GM21737 (cell line): ENCODE measurements around the gene RAD18.
A peak's percentile ranks its signal among the peaks of the same experiment; 100 is the strongest.

Experiments
- ATAC-seq: cut with Tn5 transposase; IDR thresholded peaks from one replicate; pipeline ENCODE4 v1.9.1; 2021; ENCODE audit warnings: mild to moderate bottlenecking, moderate library complexity; ENCODE audit not compliant: unreplicated experiment

RAD18 gene

DNA sequence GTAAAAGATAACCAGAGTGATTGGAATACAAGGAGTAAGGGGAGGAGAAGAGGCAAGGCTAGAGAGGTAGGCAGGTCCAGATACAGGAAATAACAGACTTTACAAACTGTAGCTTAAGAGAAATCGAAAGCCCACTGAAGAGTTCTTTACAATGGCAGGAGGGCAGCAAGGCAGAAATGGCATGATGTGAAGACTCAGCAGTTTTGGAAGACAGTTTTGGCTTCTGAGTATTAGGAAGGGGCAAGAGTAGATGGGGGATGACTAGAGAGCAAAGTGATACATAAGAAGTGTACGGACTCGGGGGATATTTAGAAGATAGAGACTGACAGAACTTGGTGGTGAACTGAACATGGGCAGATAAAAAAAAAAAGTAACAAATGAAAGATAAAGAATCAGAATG, 54.1 kb downstream of the RAD18 start:
- ATAC-seq, result no peak

DNA sequence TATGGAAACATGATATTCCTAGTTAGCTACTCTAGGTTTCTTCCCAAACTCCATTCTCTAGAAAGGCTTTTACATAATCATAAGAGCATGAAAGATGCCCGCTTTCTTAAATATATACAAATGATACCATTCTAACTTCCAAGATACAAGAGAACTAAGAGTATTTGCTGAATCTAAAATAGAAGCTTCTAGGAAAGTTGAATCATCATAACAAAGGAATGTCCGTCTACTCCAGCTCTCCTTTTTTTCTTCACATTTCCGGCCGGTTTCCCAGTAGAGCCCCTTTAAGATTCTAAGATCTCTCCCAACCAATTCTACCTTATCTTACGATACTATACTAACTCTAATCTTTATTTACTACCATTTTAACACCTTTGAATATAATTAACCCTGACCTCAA, 60.1 kb downstream of the RAD18 start:
- ATAC-seq, result no peak

DNA sequence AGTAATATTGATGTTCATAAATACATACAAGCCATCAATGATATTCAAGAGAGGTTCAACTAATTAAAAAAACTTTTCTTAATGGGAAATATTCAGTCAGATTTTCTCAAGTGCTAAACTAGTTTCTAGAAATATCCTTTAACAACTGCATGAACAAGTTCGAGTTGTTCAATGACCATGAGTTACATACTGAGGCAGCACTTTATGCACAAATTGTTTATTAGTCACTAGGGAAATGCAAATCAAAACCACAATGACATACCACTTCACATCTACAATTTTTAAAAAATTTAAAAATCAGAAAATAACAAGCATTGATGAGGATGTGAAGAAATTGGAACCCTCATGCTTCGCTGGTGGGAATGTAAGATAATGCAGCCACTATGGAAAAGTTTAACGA, 62.4 kb downstream of the RAD18 start:
- no peak for ATAC-seq

DNA sequence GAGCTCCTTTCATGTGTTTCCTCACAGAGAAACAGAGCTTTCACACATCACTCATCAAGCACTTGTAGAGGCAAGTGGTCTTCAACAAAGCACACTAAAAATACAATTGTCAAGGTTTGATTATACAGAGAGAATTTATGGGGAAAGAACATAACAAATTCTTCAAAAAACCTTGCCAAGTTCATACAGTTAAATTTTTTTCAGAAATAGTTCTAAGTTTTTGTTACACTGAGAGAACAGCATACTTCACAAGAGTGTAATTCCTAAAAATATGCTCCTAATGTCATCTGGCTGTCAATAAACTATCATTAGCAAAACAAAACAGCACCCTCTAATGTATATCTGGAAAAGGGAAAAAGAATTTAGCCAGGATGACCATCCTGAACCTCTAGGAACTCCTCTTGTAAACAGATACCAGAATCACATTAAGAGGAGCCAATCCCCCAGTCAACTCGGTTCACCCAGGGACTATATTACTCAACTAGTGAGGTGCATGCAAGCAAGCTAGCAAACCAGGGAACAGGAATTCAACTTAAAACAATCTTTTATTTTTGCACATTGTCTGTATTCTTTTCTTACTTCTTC, 63.3 kb downstream of the RAD18 start:
- no peak for ATAC-seq

DNA sequence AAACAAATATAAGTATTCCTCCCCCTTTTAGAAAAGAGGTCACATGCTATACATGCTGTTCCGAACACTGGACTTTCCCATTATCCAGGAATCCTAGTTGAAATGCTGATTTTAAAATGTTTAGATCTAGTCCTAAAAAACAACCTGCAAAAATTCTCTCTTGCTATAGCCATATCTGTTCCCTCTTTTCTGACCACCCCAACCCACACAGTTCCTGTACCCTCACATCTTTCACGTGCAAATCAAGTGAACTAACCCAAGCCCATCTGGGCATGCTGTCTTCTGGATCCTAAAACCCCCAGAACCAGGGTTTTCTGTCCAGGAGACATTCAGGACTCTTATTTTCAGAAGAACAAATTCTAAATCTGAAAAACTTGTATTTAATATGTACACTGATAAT, 67.4 kb downstream of the RAD18 start:
- no peak for ATAC-seq

DNA sequence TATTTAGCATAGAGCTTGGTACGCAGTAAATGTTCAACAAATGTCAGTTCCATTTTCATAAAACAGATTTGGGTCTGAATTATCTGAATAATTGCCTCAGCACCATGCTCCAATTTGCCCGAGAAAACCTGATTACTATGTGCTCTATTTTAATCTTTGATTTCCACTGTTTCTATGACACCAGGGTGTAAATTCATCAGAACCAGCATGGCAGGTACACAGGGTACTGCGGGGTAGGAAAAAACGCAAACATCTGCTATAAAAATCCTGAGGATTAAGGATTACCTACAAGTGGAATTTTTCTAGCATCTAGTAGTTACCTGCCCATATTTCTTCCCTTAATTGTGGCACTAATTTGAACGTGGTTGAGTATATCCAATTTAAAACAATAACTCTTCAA, 70.3 kb downstream of the RAD18 start:
- ATAC-seq, result no peak

DNA sequence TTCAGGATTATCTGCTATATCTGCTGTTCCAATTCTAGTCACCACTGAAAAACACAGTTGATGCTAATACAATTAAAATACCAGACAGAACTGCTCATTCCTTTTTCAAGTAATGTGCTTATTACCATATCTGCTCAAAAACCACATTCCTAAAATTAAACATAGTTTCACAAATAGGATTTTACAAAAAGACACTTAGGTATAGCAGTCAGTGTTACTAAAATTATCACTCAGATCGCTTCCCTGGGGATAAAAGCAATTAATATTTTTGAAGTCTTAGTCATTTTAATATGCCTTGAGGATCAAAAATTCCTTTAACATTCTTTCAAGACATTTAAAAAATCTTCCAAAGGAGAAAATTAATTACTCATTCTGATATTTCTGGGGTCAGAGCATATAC, 71.5 kb downstream of the RAD18 start:
- no peak for ATAC-seq

DNA sequence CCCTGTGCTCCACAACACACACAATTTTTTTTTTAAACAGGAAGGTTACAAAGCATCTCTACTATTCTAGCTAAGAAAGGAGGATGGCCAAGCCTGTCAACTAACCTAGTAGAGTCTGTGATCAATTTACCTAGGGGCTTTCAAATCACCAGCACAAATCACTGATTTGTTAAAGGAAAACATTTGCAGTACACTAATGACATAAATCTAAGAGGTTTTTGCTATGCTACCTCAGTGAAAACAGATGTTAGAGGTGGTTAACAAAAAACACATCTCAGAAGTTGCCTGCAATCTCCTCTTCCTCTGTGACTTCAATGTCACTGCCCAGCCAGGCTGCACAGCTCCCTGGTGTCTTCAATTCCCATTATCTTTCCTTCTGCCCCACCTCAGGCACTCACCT, 72.0 kb downstream of the RAD18 start:
- no peak for ATAC-seq

DNA sequence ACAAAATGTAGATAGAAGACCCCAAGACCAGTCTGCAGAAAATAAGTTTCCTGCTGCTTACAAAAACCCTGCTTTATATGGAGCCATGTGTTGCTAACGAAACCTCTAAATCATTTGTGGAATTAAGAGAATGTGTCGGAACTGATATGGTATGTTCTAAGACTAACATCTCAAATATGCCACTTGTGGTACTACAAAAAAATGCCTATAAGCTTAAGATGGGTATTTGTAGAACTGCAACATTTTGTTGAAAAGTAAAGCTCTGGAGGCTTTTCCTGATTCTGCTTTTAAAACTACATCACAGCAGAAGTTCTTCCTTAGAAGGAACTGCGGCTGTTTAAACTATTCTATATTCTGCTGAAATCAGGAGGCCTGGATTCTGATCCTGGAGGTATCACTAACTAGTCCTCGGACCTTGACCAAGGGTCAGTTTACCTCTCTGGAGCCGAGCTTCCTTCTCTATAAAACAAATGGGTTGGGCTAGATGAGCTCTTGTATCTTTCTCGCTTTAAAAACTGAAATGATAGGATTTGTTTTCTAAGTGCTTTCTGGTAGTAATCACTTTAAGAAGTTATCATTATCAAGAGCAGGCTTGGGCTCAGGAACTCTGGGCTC, 74.9 kb downstream of the RAD18 start:
- ATAC-seq, result no peak

DNA sequence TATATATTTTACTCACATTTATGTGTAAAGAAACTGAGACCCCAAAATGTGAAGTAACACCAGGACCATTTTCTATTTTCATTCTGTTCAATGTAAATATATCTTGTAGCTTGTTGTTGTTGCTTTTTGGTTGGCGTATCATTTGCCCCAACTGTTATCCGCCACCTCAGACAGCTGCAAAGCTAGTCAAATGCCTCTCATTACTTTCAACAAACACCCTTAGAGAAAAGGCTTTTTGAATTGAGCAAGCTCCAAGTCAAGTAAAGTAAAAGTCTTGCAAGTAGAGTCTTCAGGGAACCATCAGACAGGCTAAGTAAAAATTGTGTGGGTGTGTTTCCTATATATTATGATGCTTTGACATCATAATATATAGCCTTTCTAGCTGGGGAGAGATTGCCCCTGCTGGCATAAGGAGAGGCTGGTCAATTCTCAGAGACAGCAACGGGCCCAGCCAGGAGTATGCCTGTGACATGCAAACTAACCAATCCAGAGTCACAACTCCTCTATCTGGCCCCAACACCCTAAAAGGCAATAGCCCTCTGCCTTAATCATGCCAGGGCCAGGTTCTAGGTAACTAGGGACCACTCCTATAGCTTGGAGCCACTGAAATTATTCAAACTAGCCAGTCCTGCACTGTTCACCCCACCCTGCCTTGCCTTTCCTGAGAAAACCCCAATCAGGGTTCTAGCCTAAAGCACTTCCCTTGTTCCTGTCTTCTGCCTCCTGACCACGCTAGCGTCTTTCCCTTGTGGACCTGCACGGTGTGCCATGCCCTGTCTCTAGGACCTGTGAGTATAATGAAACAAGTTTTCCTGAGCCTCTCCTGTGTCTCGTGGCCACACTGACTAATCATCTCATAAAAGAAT, 75.6 kb downstream of the RAD18 start:
- ATAC-seq, result no peak

DNA sequence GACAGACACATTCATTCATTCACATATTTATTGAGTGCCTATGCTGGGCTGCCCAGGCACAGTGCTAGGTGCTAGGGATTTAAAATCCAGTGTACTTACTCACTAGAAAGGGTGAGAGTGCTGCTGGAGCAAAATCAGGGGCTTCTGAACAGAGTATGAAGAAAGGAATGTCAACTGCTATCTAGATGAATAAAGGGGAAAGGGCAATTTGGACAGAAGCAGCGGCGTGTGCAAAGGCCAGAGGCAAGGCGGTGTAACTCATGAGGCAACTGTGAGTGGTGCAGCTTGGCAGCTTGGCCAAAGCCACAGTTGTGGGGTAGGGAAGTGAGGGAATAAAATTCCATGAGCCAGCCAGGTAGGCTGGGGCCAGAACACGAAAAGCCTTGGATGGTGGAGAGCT, 76.7 kb downstream of the RAD18 start:
- ATAC-seq, result no peak

DNA sequence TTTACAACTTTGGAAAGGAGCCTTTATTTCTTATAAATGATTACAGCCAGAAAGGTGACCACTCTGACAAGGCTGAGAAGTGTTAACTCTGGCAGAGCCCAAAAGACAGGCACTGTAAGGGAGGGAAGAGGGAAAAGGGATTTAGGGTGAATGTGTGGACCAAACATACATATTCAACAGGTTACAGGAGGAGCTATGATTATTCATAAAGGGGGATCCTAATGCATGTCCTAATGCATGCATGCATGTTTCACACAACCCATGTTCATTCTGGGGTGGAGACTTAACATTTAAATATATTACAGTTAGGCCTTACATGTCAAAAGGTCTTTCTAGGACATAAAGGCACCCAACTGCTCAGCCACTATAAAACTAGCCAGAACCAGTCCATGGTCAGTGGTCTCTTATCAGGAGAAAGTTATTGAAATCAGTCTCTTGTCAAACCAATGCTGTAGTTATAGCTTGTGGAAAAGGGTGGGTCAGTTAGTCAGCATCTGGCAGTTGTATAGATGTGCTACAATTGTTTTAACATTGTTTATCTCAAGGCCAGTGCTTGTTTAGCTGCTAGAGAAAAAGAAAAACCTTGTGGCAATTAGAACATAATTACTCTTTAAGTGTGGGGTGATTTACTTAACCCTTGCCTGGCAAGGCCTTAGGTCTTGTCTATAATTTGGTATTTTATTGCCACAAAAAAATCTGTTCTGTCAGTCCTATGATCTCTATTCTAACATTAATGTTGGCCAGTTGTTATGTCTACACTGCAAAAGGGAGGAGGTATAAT, 77.5 kb downstream of the RAD18 start:
- no peak for ATAC-seq

DNA sequence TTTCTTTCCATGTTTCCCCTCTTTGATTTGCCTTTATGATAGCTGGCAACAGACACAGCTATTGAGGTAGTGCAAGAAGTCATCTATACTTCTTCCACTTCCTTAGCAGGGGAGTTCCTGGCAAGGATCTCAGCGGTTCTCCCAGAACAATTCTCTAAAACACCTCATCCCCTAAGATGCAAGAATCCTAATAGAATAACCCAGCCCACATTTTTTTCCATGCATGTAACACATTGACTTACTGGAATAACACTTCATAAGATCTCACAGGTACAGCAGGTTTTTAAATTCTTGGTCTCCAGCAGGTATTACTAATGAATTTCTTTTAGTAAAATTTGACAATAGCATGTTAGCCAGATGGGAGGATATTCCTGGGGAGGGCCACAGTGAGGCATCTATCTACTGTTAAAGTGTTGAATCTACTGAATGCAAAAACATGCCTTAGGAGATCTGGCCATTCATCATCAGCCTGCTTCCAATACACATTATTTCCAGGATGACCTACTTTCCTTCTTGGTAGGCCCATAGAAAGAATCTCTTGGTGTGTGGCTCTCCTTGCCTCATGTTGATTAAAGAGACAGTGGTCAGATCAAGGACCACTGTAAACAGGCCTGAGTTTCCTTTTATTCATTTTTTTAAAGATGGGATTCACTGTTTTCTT, 78.5 kb downstream of the RAD18 start:
- ATAC-seq, result no peak

DNA sequence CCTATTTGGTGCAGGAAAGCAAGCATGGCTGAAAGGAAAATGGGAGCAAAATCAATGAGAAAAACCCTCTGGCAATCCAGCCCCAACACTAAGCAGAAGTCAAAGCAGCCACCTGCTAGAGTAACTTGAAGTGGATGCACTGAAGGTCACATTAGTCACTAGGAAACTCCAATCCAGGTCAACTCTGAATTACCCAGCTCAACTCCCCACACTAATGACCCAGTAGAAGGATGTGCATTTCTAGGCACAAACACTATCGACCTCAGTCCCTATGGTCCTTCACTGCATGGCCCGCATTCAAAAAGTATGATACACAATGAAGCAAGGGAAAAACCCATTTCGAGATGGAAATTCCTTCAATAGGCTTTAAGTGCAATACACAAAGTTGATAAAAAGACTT, 80.6 kb downstream of the RAD18 start:
- peak; percentile 13 for ATAC-seq

DNA sequence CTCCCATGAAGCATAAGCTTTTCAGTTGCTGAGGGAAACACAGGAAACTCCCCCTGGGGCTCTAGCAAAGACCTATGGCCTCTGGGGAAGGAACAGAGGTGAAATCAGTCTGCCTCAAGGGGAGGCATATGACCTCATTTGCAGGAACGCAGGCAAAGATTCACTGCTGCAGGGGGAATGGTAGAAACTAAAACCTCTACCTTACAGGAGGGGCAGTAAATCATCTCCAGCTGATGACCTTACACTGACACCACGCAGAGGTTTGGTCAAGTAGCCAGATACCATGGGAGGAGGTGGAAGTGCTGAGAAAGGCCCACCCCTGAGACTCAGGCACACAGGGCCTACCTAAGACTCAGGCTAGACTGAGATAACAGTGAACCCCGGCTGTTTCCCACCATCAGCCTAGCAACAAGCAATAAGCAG, 81.1 kb downstream of the RAD18 start:
- peak; percentile 67 for ATAC-seq

DNA sequence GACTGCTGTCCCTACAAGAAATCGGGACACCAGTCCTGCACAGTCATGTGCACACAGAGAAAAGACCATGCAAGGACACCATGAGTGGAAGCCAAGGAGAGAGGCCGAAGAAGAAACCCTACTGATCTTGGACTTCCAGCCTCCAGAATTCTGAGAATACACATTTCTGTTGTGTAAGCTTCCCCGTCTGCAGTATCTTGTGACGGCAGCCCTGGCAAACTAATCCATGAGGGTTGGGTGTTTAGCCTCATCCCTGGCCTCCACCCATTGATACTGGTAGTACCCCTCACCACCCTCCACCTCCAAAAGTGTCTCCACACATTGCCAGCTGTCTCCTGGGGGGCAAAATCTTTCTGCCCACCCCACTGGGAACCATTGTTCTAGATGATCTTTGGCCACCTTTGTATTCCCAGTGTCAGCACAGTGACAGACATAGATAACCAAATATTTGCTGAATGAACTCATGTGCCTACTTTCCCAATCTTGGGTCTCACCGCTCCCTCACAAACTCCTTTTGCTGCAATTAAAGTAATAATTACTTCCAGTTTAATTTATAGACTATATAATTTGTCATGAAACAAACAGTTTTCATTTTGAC, 83.8 kb downstream of the RAD18 start:
- ATAC-seq, result no peak

DNA sequence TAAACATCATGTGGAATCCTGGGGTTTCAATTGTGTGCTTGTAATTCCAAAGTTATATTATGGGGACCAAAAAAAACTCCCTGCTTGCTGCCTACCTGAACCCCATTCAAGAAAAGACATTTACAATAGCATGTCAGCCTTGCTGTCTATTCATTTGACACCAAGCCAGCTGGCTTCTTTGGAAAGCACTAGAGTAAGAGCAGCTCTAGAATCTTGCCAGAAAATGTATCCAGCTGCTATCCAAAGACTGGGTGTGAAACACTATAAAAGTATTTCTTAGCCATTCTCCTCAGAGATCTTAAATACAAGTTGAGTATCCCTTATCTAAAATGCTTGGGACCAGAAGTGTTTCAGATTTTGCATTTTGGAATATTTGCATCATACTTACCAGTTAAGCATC, 87.4 kb downstream of the RAD18 start:
- no peak for ATAC-seq

DNA sequence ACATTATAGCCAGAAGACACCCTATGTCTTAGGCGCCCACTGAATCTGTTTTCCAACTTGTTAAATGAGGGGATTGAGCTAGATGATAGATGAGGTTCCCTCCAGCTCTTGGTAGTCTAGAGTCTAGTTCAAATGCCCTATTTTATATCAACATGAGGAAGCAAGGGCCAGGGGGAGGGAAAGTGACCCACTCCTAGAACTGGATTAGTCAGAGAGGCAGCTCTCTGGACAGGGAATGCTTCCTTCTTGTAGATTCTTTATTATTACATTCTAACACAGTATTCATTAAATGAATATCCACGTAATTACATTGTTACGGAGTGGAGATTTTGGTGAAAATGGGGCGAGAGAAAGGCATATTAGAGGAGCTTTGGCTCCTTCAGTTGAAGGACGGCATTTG, 89.5 kb downstream of the RAD18 start:
- no peak for ATAC-seq

DNA sequence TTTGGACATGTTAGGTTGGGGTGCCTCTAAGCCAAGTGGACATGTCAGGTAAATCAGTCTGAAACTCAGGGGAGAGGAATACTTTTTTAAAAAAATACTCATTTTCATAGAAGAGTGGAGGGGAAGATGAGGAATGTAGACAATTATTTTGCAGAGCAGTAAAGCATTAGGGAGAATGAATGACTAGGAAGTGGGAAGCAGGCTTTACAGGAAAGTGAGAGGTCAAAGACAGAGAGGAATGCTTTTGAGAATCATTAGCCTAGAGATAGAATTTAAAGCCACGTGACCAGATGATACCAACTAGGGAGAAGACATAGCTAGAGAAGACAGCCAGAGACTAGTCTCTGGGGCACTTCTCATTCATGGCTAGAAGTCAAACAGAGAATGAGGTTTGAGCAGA, 91.0 kb downstream of the RAD18 start:
- ATAC-seq, result no peak

DNA sequence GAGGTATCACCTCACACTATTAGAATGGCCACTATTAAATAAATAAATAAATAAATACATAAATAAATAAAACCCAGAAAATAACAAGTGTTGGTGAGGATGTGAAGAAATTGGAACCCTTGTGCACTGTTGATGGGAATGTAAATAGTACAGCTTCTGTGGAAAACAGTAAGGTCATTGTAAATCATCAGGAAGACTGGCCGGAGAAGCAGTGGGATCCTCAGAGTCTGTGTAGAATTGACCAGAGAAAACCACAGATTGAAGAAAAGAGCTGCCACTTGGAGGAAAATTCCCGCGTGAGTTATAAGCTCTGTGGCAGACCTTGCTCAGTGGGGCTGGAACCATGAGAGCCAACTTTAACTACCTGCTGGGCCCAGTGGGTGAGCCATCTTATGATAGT, 92.0 kb downstream of the RAD18 start:
- no peak for ATAC-seq

DNA sequence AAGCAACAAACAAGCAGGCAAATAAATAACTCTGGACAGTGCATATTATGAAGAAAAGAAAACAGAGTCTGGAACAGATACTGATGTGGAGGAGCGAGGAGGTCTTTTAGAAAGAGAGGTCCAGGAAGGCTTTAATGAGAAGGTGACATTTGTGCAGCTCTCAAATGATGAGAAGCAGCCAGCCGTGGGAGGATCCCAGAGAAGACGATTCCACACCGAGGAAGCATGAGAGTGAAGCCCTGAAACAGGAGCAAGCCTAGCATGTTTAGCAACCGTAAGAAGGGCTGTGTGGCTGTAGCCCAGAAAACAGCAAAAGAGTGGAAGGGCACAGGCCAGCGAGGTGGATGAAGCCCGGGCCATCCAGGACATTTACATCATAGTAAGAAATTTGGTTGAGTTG, 93.1 kb downstream of the RAD18 start:
- no peak for ATAC-seq
